ENCODE measurements around the gene RBM23.
"Not testable (repeated sequence)": the region's sequence is repeated elsewhere in the genome, so short reads cannot be mapped to it uniquely, and the experiment has no call there.

Gene RBM23

DNA sequence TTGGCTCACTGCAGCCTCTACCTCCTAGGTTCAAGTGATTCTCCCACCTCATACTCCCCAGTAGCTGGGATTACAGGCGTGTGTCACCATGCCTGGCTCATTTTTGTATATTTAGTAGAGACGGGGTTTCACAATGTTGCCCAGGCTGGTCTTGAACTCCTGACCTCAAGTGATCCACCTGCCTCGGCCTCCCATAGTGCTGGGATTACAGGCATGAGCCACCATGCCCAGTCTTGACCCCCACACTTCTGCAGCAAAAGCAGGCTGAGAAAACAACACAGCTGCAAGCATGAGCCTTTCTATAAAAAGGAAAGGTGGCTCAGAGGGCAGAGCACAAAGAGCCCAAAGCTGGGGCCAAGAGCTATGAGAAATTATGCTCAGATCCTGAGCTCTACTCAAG, 58.6 kb downstream of the RBM23 start:
- DNase-seq: not testable (repeated sequence)

- no peak for DNase-seq
Measured at GRCh38 chr14:22856428-22856827, 62.5 kb downstream of the RBM23 start.

GRCh38 chr14:22854963-22855724, 63.8 kb downstream of the RBM23 start:
- DNase-seq: no peak

- DNase-seq: not testable (repeated sequence)
Measured at GRCh38 chr14:22854296-22854695, 64.7 kb downstream of the RBM23 start.

DNA sequence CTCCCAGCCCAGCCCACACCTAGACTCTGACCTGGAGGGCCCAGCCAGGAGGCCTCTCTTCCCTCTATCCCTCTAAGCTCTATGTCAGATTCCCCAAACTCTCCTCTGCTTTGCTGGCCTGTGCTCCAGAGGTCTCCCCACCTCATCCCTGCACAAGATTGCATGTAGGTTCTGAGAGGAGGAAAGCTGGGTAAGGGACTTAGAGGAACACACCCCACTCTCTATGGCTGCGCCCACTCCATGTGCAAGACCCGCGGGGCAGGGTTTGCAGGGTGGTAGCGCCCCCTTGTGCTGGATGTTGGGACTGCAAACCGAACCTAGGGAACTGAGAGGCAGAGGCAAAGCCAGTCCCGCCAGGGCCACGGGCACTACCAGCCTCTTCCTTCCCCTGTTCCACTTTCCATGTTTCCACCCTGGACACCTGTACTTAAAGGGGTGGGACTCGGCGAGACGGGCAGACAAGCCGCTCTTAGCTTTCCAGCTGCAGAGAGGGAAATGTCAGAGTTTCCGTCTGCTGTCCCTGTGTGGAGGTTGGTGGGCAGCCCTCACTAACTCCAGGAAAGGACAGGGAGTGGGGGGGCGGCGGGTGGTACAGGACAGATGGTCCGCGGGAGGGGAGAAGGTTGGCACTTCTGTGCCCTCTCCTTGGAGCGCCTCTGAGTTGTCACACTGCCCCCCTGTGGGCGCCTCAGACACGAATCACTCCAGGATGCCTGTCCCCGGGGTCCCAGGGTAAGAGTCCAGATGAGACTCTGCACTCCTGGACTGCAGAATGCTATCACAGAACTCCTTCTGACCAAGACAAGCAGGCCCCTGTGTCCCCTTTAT, 65.8 kb downstream of the RBM23 start:
- DNase-seq: peak; percentile 90 to 94

- no peak for DNase-seq
Measured at GRCh38 chr14:22852599-22852939, 66.4 kb downstream of the RBM23 start.

DNA sequence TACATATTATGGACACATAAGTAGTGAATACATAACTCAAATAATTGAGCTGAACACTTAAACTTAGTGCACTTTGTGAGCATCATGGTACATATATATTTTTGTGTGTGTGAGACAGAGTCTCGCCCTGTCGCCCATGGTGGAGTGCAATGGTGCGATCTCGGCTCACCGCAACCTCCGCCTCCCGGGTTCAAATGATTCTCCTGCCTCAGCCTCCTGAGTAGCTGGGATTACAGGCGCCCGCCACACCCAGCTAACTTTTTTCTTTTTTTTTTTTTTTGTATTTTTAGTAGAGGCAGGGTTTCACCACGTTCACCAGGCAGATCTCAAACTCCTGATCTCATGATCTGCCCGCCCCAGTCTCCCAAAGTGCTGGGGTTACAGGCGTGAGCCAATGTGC, 66.8 kb downstream of the RBM23 start:
- not testable (repeated sequence) for DNase-seq

DNA sequence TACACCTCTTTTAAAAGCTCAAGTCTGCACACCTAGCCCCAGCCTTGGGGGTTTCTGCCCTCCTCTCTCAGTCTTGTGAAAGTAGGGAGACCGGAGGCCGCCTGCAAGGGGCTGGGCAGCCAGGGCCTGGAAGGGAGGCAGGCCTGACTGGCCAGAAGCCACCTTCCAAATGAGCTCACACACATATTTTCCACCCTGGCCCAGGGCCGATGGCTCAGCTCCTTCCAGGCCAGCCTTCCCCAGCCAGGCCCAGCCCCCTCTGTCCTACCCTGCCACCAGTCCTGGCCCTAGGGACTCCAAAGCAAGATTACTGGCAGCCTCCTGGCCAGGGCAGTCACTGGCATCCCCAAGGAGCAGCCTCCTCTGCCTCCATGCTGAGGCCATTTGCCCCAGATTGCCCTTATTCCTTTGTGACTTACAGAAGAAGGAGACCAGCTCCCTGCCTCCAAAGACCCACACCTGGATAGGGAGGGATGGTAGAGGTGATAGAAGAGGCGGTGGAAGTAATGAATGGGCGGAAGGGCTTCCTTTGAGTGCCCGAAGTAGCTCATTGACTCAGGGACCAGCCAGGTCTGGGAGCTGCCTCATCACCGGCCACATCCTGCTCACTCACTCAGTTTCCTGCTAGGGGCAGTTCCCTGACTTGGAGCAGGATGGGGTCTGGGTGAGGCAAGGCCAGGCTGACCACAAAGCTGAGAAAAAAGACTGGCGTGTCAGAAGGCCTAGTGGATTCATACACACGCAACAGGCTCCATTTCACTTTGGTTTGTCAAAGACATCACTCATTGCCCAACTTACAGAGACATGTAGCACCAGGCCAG, 67.8 kb downstream of the RBM23 start:
- no peak for DNase-seq

DNA sequence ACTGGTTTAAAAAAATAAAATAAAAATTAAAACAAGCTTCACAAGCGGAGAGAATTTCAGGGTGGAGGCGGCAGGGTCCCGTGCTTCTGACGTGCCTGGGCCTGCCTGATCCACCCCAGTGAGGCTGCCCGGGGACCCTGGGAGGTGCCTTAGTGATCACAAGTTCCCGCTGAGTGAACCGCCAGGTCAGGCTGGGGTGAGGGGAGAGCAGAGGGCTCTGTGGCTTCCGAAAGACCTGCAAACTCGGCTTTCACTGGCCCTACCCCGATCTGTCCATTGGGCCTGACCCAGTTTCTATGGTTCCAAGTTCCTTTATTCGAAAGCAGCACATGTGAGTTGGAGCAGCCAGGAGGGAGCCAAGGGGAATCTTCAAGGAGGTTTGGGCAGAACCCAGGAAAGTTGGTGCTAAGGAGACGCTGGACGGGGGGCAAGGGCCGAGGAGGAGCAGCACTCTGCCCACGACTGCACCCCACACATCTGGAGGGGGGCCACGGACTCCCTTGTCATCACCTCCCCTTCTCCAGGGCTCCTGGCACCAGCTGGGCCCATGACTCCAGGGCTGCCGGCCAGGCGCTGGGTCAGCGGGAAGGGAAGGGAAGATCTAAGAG, 69.6 kb downstream of the RBM23 start:
- no peak for DNase-seq

- no peak for DNase-seq
Measured at GRCh38 chr14:22848351-22849164, 70.4 kb downstream of the RBM23 start.

GRCh38 chr14:22847661-22848341, 71.1 kb downstream of the RBM23 start:
- DNase-seq: no peak

GRCh38 chr14:22846811-22847307, 72.1 kb downstream of the RBM23 start:
- DNase-seq: no peak

- no peak for DNase-seq
Measured at GRCh38 chr14:22845821-22846625, 72.9 kb downstream of the RBM23 start.

DNA sequence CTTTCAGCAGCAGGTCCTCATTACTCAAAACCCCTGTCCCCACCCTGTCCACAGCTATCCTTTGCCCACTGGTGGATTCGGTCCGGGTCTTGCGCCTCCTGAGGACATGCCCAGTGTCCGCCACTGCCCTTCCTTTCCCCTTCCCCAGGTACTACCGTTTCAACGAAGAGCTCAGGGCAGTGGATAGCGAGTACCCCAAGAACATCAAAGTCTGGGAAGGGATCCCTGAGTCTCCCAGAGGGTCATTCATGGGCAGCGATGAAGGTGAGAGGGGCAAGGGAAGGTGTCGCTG, 73.9 kb downstream of the RBM23 start:
- no peak for DNase-seq

- no peak for DNase-seq
Measured at GRCh38 chr14:22844221-22845102, 74.5 kb downstream of the RBM23 start.

Measured in activated CD4-positive, alpha-beta T cell treated with anti-CD3 and anti-CD28 coated beads, Interleukin-2, amount 50 U/mL, for 4 hours (primary cell).